SK-N-SH treated with all-trans-retinoic acid at 6 μM for 48 hours (cell line): ENCODE data around the gene BEST1.
"Not testable (repeated sequence)": the region's sequence is repeated elsewhere in the genome, so short reads cannot be mapped to it uniquely, and the experiment has no call there.

Experiments used
- ATAC-seq: fragments of 200-7000 bp; cut with Tn5 transposase; 3 replicates; pipeline ENCODE4 v1.9.1; 2020; ENCODE audit warnings: mild to moderate bottlenecking, moderate library complexity
- BACH2 ChIP-seq: fragments of 250-450 bp; sonication (Bioruptor Pico); IDR thresholded peaks from 2 replicates; pipeline ENCODE4 v1.9.0; 2021; ENCODE audit warnings: mild to moderate bottlenecking, borderline replicate concordance
- ISL1 ChIP-seq: fragments of 250-450 bp; sonication (Bioruptor Pico); IDR thresholded peaks from 2 replicates; pipeline ENCODE4 v2.1.2; 2022; ENCODE audit warnings: mild to moderate bottlenecking, moderate library complexity
- TCF4 ChIP-seq: fragments of 250-450 bp; sonication (Bioruptor Pico); IDR thresholded peaks from 2 replicates; pipeline ENCODE4 v1.8.0; 2021; ENCODE audit warnings: mild to moderate bottlenecking, moderate library complexity, borderline replicate concordance
- TOX ChIP-seq: fragments of 250-450 bp; sonication (Bioruptor Pico); IDR thresholded peaks from 2 replicates; pipeline ENCODE4 v1.8.0; 2021; ENCODE audit warnings: mild to moderate bottlenecking, moderate library complexity, borderline replicate concordance
- ZC3H10 ChIP-seq: fragments of 250-450 bp; sonication (Bioruptor Pico); IDR thresholded peaks from 2 replicates; pipeline ENCODE4 v1.5.1; 2021; ENCODE audit warnings: mild to moderate bottlenecking, moderate library complexity
- ZFP3 ChIP-seq: fragments of 250-450 bp; sonication (Bioruptor Pico); IDR thresholded peaks from 2 replicates; pipeline ENCODE4 v1.5.0; 2020; ENCODE audit warnings: mild to moderate bottlenecking, moderate library complexity
- ZNF70 ChIP-seq: fragments of 450-650 bp; formaldehyde crosslinking; IDR thresholded peaks from 2 replicates; pipeline ENCODE4 v1.5.0; 2020; ENCODE audit warnings: mild to moderate bottlenecking, moderate library complexity
- ZNF8 ChIP-seq: fragments of 450-650 bp; formaldehyde crosslinking; IDR thresholded peaks from 2 replicates; pipeline ENCODE4 v1.5.0; 2020; ENCODE audit warnings: mild to moderate bottlenecking, moderate library complexity
- TF ChIP-seq, protein P1 (sequence below): fragments of 250-450 bp; sonication (Bioruptor Pico); IDR thresholded peaks from 2 replicates; pipeline ENCODE4 v1.5.0; 2020; ENCODE audit warnings: mild to moderate bottlenecking, moderate library complexity
- TF ChIP-seq, protein P2 (sequence below): fragments of 250-450 bp; sonication (Bioruptor Pico); IDR thresholded peaks from 2 replicates; pipeline ENCODE4 v1.8.0; 2020; ENCODE audit warnings: mild to moderate bottlenecking, moderate library complexity, borderline replicate concordance
- TF ChIP-seq, protein P3 (sequence below): fragments of 250-450 bp; sonication (Bioruptor Pico); IDR thresholded peaks from 2 replicates; pipeline ENCODE4 v1.5.1; 2020; ENCODE audit warnings: low read depth, mild to moderate bottlenecking, moderate library complexity

Gene BEST1

DNA sequence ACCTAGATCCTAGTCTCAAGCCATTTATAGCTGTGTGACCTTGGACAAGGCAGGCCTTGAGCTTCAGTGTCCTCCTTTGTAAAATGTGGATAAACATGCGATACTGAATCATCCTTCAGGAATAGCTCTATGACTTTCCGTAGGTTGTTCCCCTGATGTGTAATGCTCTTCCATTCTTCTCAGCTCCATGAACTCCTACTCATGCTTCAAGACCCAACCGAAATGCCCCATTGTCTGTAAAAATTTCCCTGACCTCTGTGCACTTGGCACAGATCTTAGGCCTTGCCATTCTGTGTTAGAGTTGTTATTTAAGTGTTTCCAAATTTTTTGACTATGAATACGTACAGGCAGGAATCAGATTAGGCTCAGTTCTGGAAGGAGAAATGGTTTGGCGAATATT, 3.3 kb upstream of the BEST1 start:
- no peak for ATAC-seq
- peak; percentile 99 for TF ChIP-seq ZFP3
- no peak for TF ChIP-seq ZNF8

DNA sequence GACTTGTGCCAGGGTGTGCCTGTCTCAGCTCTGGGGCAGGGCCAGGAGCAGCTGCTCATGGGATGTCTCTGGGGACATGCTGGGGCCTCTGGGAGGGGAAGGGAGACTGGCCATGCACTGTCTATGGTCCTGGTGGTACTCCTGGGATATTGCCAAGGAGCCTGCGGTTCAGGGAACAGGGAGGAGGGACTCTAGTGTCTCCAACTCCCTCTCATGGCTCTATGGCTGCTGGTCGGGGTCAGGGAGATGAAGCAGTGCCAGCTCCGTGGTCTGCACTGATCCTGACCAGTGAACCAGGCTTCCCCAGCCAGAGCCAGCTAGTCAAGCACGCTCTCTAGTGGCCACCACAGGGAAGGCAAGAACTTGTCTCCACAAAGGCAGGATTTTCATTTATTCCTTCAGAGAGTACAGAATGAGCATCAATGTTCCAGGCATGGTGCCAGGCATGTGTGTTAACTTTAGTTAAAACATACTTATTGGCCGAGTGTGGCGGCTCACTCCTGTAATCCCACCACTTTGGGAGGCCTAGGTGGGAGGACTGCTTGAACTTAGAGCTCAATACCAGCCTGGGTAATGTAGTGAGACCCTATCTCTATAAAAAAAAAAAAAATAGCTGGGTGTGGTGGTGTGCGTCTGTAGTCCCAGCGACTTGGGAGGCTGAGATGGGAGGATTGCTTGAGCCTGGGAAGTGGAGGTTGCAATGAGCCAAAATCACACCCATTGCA, 2.5 kb upstream of the BEST1 start:
- peak; percentile 84 for TF ChIP-seq ZNF70 (CRISPR knock-in tag)
- no peak for TF ChIP-seq BACH2 (CRISPR knock-in tag)
- TF ChIP-seq, all 23 proteins: peak for 1
- peak; percentile 90 for ATAC-seq

DNA sequence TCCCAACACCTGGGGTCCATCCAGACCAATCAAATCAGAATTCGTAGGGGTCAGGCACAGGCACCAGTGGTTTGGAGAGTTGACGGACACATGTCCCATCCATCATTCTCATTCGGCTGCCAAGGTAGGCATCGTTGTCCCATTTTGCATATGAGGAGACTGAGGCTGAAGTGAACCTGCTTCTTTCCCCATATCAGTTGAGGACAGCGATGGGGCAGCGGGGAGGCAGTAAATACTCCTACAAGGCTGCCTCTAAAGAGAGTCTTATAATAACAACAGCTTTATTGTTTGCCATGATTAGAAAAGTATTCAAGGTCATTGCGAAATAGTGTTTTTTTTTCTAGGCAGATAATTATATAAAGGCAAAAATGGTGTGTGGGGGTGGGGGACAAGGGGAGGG, 1.6 kb upstream of the BEST1 start:
- ATAC-seq, result no peak
- TF ChIP-seq, protein P1, sequence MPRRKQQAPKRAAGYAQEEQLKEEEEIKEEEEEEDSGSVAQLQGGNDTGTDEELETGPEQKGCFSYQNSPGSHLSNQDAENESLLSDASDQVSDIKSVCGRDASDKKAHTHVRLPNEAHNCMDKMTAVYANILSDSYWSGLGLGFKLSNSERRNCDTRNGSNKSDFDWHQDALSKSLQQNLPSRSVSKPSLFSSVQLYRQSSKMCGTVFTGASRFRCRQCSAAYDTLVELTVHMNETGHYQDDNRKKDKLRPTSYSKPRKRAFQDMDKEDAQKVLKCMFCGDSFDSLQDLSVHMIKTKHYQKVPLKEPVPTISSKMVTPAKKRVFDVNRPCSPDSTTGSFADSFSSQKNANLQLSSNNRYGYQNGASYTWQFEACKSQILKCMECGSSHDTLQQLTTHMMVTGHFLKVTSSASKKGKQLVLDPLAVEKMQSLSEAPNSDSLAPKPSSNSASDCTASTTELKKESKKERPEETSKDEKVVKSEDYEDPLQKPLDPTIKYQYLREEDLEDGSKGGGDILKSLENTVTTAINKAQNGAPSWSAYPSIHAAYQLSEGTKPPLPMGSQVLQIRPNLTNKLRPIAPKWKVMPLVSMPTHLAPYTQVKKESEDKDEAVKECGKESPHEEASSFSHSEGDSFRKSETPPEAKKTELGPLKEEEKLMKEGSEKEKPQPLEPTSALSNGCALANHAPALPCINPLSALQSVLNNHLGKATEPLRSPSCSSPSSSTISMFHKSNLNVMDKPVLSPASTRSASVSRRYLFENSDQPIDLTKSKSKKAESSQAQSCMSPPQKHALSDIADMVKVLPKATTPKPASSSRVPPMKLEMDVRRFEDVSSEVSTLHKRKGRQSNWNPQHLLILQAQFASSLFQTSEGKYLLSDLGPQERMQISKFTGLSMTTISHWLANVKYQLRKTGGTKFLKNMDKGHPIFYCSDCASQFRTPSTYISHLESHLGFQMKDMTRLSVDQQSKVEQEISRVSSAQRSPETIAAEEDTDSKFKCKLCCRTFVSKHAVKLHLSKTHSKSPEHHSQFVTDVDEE (CRISPR knock-in tag), result no peak
- no peak for TF ChIP-seq ISL1
- TF ChIP-seq ZNF8, result no peak
- TF ChIP-seq, protein P2, sequence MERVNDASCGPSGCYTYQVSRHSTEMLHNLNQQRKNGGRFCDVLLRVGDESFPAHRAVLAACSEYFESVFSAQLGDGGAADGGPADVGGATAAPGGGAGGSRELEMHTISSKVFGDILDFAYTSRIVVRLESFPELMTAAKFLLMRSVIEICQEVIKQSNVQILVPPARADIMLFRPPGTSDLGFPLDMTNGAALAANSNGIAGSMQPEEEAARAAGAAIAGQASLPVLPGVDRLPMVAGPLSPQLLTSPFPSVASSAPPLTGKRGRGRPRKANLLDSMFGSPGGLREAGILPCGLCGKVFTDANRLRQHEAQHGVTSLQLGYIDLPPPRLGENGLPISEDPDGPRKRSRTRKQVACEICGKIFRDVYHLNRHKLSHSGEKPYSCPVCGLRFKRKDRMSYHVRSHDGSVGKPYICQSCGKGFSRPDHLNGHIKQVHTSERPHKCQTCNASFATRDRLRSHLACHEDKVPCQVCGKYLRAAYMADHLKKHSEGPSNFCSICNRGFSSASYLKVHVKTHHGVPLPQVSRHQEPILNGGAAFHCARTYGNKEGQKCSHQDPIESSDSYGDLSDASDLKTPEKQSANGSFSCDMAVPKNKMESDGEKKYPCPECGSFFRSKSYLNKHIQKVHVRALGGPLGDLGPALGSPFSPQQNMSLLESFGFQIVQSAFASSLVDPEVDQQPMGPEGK, result no peak
- no peak for TF ChIP-seq TCF4 (CRISPR knock-in tag)
- TF ChIP-seq TOX (CRISPR knock-in tag), result no peak

DNA sequence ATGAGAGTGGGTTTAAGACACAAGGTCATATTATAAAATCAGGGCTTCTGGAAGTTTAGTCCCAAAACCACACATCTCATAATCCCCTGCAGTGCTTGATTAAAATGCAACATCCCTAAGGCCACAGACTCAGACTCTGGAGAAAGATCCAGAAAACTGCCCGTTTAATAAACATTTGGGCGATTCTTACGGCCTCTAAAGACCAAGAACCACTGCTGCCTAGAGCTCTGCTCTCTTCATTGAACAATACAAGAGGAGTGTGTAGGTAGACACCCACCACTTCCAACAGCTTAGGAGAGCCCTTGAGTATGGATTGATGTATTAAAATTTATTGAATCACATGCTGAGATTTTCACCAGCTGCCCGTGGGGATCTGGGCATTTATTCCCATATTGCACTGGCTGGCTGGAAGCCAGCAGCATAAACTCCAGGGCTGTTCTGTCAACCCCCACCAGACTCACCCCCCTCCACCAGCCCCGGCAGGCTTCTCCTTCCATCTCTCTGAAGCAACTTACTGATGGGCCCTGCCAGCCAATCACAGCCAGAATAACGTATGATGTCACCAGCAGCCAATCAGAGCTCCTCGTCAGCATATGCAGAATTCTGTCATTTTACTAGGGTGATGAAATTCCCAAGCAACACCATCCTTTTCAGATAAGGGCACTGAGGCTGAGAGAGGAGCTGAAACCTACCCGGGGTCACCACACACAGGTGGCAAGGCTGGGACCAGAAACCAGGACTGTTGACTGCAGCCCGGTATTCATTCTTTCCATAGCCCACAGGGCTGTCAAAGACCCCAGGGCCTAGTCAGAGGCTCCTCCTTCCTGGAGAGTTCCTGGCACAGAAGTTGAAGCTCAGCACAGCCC, 749 bp upstream of the BEST1 start:
- ATAC-seq, result peak; percentile 84
- TF ChIP-seq ZNF8 (no peak), ZFP3 (peak; percentile 93)

DNA sequence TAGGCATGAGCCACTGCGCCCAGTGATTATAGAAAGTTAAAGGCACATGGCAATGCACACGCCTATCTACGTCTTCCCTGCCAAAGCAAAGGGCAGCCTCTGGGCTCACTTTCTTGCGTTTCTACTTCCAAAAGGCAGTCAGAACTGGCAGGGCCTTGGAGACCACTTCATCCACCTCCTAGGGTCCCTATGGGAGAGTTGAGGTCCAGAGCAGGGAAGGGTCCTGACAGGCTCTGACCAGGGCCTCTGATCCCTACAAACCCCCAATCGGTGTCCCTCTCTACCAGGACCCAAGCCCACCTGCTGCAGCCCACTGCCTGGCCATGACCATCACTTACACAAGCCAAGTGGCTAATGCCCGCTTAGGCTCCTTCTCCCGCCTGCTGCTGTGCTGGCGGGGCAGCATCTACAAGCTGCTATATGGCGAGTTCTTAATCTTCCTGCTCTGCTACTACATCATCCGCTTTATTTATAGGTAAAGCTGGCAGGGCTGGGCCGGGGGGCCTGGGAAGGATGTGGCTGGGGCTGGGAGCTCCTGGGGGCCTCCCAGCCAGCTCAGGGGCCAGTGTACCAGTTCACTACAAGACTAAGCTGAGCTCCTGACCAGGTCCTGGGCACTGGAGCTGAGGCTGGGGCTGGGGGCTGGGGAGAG, 1.5 kb downstream of the BEST1 start:
- TF ChIP-seq, protein P2, result no peak
- TF ChIP-seq ZC3H10 (CRISPR knock-in tag), result no peak
- TF ChIP-seq, protein P3, sequence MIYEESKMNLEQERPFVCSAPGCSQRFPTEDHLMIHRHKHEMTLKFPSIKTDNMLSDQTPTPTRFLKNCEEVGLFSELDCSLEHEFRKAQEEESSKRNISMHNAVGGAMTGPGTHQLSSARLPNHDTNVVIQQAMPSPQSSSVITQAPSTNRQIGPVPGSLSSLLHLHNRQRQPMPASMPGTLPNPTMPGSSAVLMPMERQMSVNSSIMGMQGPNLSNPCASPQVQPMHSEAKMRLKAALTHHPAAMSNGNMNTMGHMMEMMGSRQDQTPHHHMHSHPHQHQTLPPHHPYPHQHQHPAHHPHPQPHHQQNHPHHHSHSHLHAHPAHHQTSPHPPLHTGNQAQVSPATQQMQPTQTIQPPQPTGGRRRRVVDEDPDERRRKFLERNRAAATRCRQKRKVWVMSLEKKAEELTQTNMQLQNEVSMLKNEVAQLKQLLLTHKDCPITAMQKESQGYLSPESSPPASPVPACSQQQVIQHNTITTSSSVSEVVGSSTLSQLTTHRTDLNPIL (CRISPR knock-in tag), result no peak
- no peak for ATAC-seq

DNA sequence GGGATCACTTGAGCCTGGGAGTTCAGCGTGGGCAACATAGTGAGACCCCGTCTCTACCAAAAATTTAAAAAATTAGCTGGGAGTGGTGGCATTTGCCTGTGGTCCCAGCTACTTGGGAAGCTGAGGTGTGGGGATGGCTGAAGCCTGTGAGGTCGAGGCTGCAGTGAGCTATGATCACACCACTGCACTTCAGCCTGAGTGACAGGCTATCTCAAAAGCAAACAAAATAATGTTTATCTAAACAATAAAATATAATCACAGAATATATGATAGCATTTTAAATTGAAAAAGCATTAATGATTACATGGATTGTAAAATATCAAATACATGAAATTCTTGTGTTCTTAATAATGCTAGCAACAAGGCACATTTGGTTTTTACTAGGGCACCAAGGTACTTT, 2.7 kb downstream of the BEST1 start:
- TF ChIP-seq BACH2 (CRISPR knock-in tag) (no peak), ZFP3 (no peak), ZNF70 (CRISPR knock-in tag) (no peak)
- TF ChIP-seq, protein P2, result no peak
- ATAC-seq, result no peak

DNA sequence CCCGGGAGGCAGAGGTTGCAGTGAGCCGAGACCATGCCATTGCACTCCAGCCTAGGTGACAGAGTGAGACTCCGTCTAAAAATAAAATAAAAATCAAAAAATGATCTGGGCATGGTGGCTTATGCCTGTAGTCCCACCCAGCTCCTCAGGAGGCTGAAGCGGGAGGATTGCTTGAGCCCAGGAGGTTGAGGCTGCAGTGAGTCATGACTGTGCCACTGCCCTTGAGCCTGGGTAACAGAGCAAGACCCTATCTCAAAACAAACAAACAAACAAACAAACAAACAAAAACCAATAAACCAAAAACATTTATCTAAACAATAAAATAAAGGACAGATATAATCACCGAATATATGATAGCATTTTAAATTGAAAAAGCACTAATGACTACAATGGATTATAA, 3.5 kb downstream of the BEST1 start:
- not testable (repeated sequence) for ATAC-seq
